Endothelial cell of umbilical vein (primary cell): Measurements from ENCODE around the gene NAV2.

Experiments
- EZH2 ChIP-seq: IDR thresholded peaks from 2 replicates; pipeline ENCODE4 v1.6.1; 2012; ENCODE audit warnings: borderline replicate concordance, low read depth, mild to moderate bottlenecking, moderate library complexity, low read length, inconsistent platforms; ENCODE audit not compliant: severe bottlenecking
- POLR2A ChIP-seq: IDR thresholded peaks from 2 replicates; pipeline ENCODE4 v1.6.1; 2012; ENCODE audit warnings: low read depth, mild to moderate bottlenecking, control low read depth, low read length
- POLR2AphosphoS5 ChIP-seq: IDR thresholded peaks from 2 replicates; pipeline ENCODE4 v1.6.1; 2012; ENCODE audit warnings: low read depth, mild to moderate bottlenecking, control low read depth, low read length, moderate library complexity; ENCODE audit not compliant: insufficient read depth
- TF ChIP-seq, protein P1 (sequence below), 2 donors: IDR thresholded peaks; 1 replicate in 1 of 2; 2 replicates in 1 of 2; pipeline ENCODE4 v1.5.1; 2011; ENCODE audit warnings: low read length in 2 of 2, mild to moderate bottlenecking in 2 of 2, moderate library complexity in 2 of 2, control low read depth in 1 of 2, inconsistent platforms in 1 of 2, low read depth in 1 of 2; ENCODE audit not compliant: insufficient read depth in 1 of 2; ENCODE audit errors: extremely low read depth in 1 of 2
- TF ChIP-seq, protein P2 (sequence below): IDR thresholded peaks from 2 replicates; pipeline ENCODE4 v1.6.1; 2011; ENCODE audit not compliant: insufficient read depth, insufficient read length

DNA sequence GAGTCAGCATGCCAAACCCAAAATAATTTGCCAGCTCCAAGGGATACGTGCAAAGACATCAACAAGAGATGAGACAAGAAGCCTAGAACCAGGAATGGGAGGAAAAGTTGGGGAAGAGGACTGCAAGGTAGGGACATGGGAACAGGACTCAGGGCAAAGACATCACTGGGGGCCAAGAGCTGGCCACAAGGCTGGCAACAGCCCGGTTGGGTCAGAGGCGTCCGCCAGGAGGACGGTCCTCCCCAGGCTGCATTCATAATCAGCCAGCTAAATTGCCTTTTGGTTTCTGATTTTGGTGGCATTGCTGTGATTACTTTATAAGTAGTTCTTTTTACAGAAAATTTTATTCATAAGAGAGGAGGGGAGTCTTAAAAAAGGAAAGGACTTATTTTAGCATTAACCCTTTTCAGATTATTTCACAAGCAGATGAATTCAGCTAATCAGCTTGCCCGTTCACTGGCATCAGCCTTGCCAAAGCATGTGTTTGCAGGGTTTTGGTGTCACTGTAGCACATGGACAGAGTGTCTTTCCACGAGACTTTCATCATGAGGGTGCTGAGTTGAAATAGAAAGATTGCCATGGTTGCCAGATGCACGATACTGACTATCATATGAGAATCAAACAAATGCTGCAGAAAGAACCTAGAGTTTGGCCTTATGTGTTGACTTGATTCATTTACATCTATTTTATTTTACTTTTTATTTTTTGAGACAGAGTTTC, 23.2 kb upstream of the NAV2 start:
- TF ChIP-seq POLR2A (no peak), POLR2AphosphoS5 (no peak), EZH2 (no peak)
- TF ChIP-seq, protein P1, sequence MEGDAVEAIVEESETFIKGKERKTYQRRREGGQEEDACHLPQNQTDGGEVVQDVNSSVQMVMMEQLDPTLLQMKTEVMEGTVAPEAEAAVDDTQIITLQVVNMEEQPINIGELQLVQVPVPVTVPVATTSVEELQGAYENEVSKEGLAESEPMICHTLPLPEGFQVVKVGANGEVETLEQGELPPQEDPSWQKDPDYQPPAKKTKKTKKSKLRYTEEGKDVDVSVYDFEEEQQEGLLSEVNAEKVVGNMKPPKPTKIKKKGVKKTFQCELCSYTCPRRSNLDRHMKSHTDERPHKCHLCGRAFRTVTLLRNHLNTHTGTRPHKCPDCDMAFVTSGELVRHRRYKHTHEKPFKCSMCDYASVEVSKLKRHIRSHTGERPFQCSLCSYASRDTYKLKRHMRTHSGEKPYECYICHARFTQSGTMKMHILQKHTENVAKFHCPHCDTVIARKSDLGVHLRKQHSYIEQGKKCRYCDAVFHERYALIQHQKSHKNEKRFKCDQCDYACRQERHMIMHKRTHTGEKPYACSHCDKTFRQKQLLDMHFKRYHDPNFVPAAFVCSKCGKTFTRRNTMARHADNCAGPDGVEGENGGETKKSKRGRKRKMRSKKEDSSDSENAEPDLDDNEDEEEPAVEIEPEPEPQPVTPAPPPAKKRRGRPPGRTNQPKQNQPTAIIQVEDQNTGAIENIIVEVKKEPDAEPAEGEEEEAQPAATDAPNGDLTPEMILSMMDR (IDR thresholded peaks at IDR 0.05; ENCODE audit: extremely low read depth in 1 of 2, insufficient read depth in 1 of 2, low read depth in 1 of 2, low read length in 2 of 2): no peak
- TF ChIP-seq, protein P2, sequence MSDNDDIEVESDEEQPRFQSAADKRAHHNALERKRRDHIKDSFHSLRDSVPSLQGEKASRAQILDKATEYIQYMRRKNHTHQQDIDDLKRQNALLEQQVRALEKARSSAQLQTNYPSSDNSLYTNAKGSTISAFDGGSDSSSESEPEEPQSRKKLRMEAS: no peak
